HL-60 (cell line): ENCODE results near the gene ST6GALNAC3.

ENCODE experiments used
- CTCF ChIP-seq: IDR thresholded peaks from one replicate; pipeline ENCODE4 v1.5.1; 2011; ENCODE audit warnings: low read length, control low read depth, inconsistent platforms; ENCODE audit not compliant: insufficient read depth
- POLR2AphosphoS5 ChIP-seq: IDR thresholded peaks from 2 replicates; pipeline ENCODE4 v1.6.1; 2012; ENCODE audit warnings: low read depth

- no peak for TF ChIP-seq CTCF
- no peak for TF ChIP-seq POLR2AphosphoS5
Observed at GRCh38 chr1:76669131-76669530, 594.6 kb downstream of the ST6GALNAC3 start.
